GM12891 (cell line): ENCODE data around the gene SPART.
"Not testable (repeated sequence)": the region's sequence is repeated elsewhere in the genome, so short reads cannot be mapped to it uniquely, and the experiment has no call there.

Experiments
- DNase-seq: peaks from one replicate; pipeline ENCODE4 v3.0.0; 2011; ENCODE audit warnings: low spot score; ENCODE audit not compliant: insufficient read length
- FAIRE-seq: peaks from 2 replicates; lab custom pipeline; 2011; peaks lifted over from hg19 to GRCh38; lab: Jason Lieb, UNC
- PAX5 ChIP-seq: IDR thresholded peaks from 2 replicates; pipeline ENCODE4 v1.6.1; 2011; ENCODE audit warnings: low read length, moderate library complexity, mild to moderate bottlenecking; ENCODE audit not compliant: insufficient read depth, severe bottlenecking
- POLR2A ChIP-seq: IDR thresholded peaks from 2 replicates; pipeline ENCODE4 v1.6.1; 2011; ENCODE audit warnings: low read depth, low read length, control low read depth
- POLR2AphosphoS5 ChIP-seq: IDR thresholded peaks from 2 replicates; pipeline ENCODE4 v1.6.1; 2011; ENCODE audit warnings: low read depth, low read length, control low read depth
- POU2F2 ChIP-seq: IDR thresholded peaks from 2 replicates; pipeline ENCODE4 v1.6.1; 2011; ENCODE audit warnings: low read depth, mild to moderate bottlenecking, control low read depth, low read length, moderate library complexity
- SPI1 ChIP-seq: IDR thresholded peaks from 2 replicates; pipeline ENCODE4 v1.6.1; 2011; ENCODE audit warnings: low read depth, low read length, control low read depth
- TAF1 ChIP-seq: IDR thresholded peaks from 2 replicates; pipeline ENCODE4 v1.6.1; 2011; ENCODE audit warnings: low read depth, low read length, control low read depth

The SPART gene

GRCh38 chr13:36313047-36313969 lies 32.9 kb downstream of the SPART start:
- DNase-seq (no peak), FAIRE-seq (no peak)
- TF ChIP-seq POU2F2 (no peak), SPI1 (no peak)

GRCh38 chr13:36310417-36311108 lies 35.6 kb downstream of the SPART start:
- no peak for TF ChIP-seq POU2F2
- no peak for TF ChIP-seq PAX5
- no peak for TF ChIP-seq SPI1
- TF ChIP-seq POLR2AphosphoS5: no peak
- no peak for TF ChIP-seq TAF1
- TF ChIP-seq POLR2A: no peak
- DNase-seq: no peak
- no peak for FAIRE-seq

GRCh38 chr13:36302289-36302688 lies 43.9 kb downstream of the SPART start:
- TF ChIP-seq TAF1: no peak
- no peak for TF ChIP-seq POLR2A
- no peak for TF ChIP-seq POLR2AphosphoS5
- TF ChIP-seq PAX5: no peak
- TF ChIP-seq SPI1: no peak
- TF ChIP-seq POU2F2: no peak
- DNase-seq: no peak
- no peak for FAIRE-seq

GRCh38 chr13:36299469-36299868 lies 46.7 kb downstream of the SPART start:
- DNase-seq, FAIRE-seq: not testable (repeated sequence)

- DNase-seq: no peak
- no peak for TF ChIP-seq POLR2A
- no peak for TF ChIP-seq POU2F2
- TF ChIP-seq PAX5: no peak
- no peak for TF ChIP-seq SPI1
- TF ChIP-seq TAF1: no peak
- no peak for TF ChIP-seq POLR2AphosphoS5
- no peak for FAIRE-seq
Observed at GRCh38 chr13:36298535-36299068, 47.6 kb downstream of the SPART start.

- no peak for TF ChIP-seq TAF1
- no peak for TF ChIP-seq POLR2AphosphoS5
- TF ChIP-seq POU2F2: no peak
- no peak for TF ChIP-seq PAX5
- TF ChIP-seq POLR2A: no peak
- no peak for TF ChIP-seq SPI1
- FAIRE-seq: no peak
- DNase-seq: no peak
Observed at GRCh38 chr13:36297366-36298338, 48.5 kb downstream of the SPART start, which contains the start of gene CCDC169. CCDC169 (minus strand) TSS chr13:36297814; CDS start chr13:36297719, 95 bp downstream.

- TF ChIP-seq SPI1 (no peak), POLR2A (no peak), TAF1 (no peak), PAX5 (no peak), POLR2AphosphoS5 (no peak), POU2F2 (no peak)
- FAIRE-seq (no peak), DNase-seq (no peak)
Observed at GRCh38 chr13:36294096-36294495, 52.1 kb downstream of the SPART start.

GRCh38 chr13:36293497-36293896 lies 52.7 kb downstream of the SPART start:
- DNase-seq (no peak), FAIRE-seq (no peak)
- no peak for TF ChIP-seq POLR2A
- no peak for TF ChIP-seq PAX5
- no peak for TF ChIP-seq POU2F2
- no peak for TF ChIP-seq SPI1
- TF ChIP-seq TAF1: no peak
- no peak for TF ChIP-seq POLR2AphosphoS5

GRCh38 chr13:36288794-36289391 lies 57.3 kb downstream of the SPART start:
- no peak for FAIRE-seq

More at GRCh38 chr13:36288794-36289391, 57.3 kb downstream of the SPART start:
- DNase-seq: no peak
- TF ChIP-seq PAX5 (no peak), POU2F2 (no peak), SPI1 (no peak), TAF1 (no peak), POLR2AphosphoS5 (no peak), POLR2A (no peak)
